Neuronal stem cell (in vitro differentiated cells): ENCODE data around the gene KLK7.
A peak's percentile ranks its signal among the peaks of the same experiment; 100 is the strongest.

Experiments used
- DNase-seq: peaks from one replicate; pipeline ENCODE4 v3.0.0-alpha.2; 2013; ENCODE audit warnings: low spot score
- H2AFZ ChIP-seq: one replicate; pipeline ENCODE4 v1.6.1; 2013; ENCODE audit warnings: mild to moderate bottlenecking, low read length, inconsistent platforms
- H2AK5ac ChIP-seq: 2 replicates; pipeline ENCODE4 v1.6.1; 2013; ENCODE audit warnings: low read depth, mild to moderate bottlenecking, inconsistent platforms, low read length, moderate library complexity, mixed read lengths
- H2BK120ac ChIP-seq: 2 replicates; pipeline ENCODE4 v1.6.1; 2013; ENCODE audit warnings: low read depth, mild to moderate bottlenecking, inconsistent platforms, low read length, moderate library complexity, mixed read lengths
- H2BK12ac ChIP-seq: one replicate; pipeline ENCODE4 v1.6.1; 2013; ENCODE audit warnings: low read length, inconsistent platforms
- H2BK15ac ChIP-seq: 2 replicates; pipeline ENCODE4 v1.6.1; 2013; ENCODE audit warnings: mild to moderate bottlenecking, low read length, inconsistent platforms, mixed read lengths
- H2BK5ac ChIP-seq: one replicate; pipeline ENCODE4 v1.6.1; 2013; ENCODE audit warnings: inconsistent platforms, mild to moderate bottlenecking, low read length, moderate library complexity
- H3K14ac ChIP-seq: one replicate; pipeline ENCODE4 v1.6.1; 2013; ENCODE audit warnings: low read length, inconsistent platforms
- H3K18ac ChIP-seq: 2 replicates; pipeline ENCODE4 v1.6.1; 2013; ENCODE audit warnings: low read length, inconsistent platforms
- H3K23ac ChIP-seq: 2 replicates; pipeline ENCODE4 v1.6.1; 2013; ENCODE audit warnings: low read depth, mild to moderate bottlenecking, mixed read lengths, low read length, inconsistent platforms; ENCODE audit not compliant: poor library complexity
- H3K27ac ChIP-seq: replicated peaks from 3 replicates; pipeline ENCODE4 v1.5.1; 2013; ENCODE audit warnings: low read length, inconsistent platforms
- H3K27me3 ChIP-seq, 3 experiments: 2 replicates each; pipeline ENCODE4 v1.6.1; 2013; ENCODE audit warnings: low read length in 3 of 3, mild to moderate bottlenecking in 2 of 3, inconsistent platforms in 1 of 3, low read depth in 1 of 3, mixed read lengths in 1 of 3, moderate library complexity in 1 of 3; ENCODE audit not compliant: control insufficient read depth in 3 of 3, insufficient read depth in 3 of 3
- H3K36me3 ChIP-seq, 2 donors: replicated peaks in 1 of 2; 2 replicates each; pipeline ENCODE4 v1.6.1; 2013; ENCODE audit warnings: low read length in 2 of 2; ENCODE audit not compliant: control insufficient read depth in 2 of 2, insufficient read depth in 2 of 2
- H3K4ac ChIP-seq: 2 replicates; pipeline ENCODE4 v1.6.1; 2013; ENCODE audit warnings: inconsistent platforms, mild to moderate bottlenecking, low read length, moderate library complexity
- H3K4me1 ChIP-seq, 2 donors: 1 replicate in 1 of 2; 2 replicates in 1 of 2; pipeline ENCODE4 v1.6.1; 2013; ENCODE audit warnings: low read length in 2 of 2, low read depth in 1 of 2; ENCODE audit not compliant: control insufficient read depth in 2 of 2, insufficient read depth in 1 of 2
- H3K4me2 ChIP-seq: one replicate; pipeline ENCODE4 v1.6.1; 2013; ENCODE audit warnings: mild to moderate bottlenecking, low read length, inconsistent platforms; ENCODE audit not compliant: insufficient read depth, poor library complexity, severe bottlenecking
- H3K4me3 ChIP-seq, 2 donors: 2 replicates each; pipeline ENCODE4 v1.5.1; 2013; ENCODE audit warnings: low read length in 2 of 2, mild to moderate bottlenecking in 2 of 2, inconsistent platforms in 1 of 2, moderate library complexity in 1 of 2
- H3K79me1 ChIP-seq: one replicate; pipeline ENCODE4 v1.6.1; 2013; ENCODE audit warnings: low read depth, mild to moderate bottlenecking, inconsistent platforms, low read length, moderate library complexity
- H3K9ac ChIP-seq: one replicate; pipeline ENCODE4 v1.6.1; 2013; ENCODE audit warnings: mild to moderate bottlenecking, low read depth, low read length, inconsistent platforms; ENCODE audit not compliant: poor library complexity
- H3K9me3 ChIP-seq, 2 donors: replicated peaks in 1 of 2; 2 replicates each; pipeline versions ENCODE3 to v1.6.1; 2013; ENCODE audit warnings: low read length in 2 of 2, mild to moderate bottlenecking in 2 of 2, inconsistent platforms in 1 of 2, low read depth in 1 of 2, mixed read lengths in 1 of 2, moderate library complexity in 1 of 2; ENCODE audit not compliant: control insufficient read depth in 2 of 2, insufficient read depth in 1 of 2
- H4K8ac ChIP-seq: one replicate; pipeline ENCODE4 v1.6.1; 2013; ENCODE audit warnings: low read depth, mild to moderate bottlenecking, inconsistent platforms, low read length, moderate library complexity
- H4K91ac ChIP-seq: one replicate; pipeline ENCODE4 v1.6.1; 2013; ENCODE audit warnings: low read length, low read depth, mild to moderate bottlenecking, inconsistent platforms; ENCODE audit not compliant: poor library complexity
- WGBS, 2 donors: extraction: QIAGEN DNeasy Blood & Tissue Kit; methylation state at CpG; one replicate each; pipeline ENCODE4 v1.1.7; 2013; ENCODE audit warnings: missing lambda C conversion rate in 2 of 2, mixed read lengths in 1 of 2; ENCODE audit not compliant: insufficient read length in 2 of 2, insufficient replicate concordance in 1 of 2; ENCODE audit errors: extremely low coverage in 2 of 2; 5-methylcytosine and 5-hydroxymethylcytosine counted together

Gene KLK7

DNA sequence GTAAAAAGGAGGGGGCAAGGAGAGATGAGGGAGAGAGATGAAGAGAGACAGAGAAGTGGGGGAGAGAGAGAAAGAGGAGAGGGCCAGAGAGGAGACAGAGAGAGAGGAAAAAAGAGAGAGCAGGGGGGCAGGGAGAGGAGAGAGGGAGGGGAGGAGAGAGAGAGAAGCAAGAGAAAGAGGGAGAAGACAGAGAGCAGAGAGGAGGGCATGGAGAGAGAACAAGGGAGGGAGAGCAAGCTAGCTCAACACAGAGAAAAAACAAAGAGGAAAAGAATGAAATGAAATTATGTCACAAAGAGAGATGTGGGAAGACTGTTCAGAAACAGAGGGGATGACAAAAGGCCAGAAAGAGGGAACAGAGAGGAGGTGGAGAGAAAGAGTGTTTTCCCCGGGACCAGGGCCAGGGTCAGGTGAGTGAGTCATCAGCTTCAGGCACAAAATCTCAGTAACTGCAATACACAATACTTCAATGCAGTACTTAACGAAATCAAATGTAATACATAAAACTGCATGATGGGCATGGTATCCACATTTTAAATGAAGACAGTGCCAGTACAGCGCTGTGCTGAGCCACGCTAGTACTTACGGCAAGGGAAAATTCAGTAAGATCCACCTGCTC lies 4.8 kb downstream of the KLK7 start:
- peaks cover 0 to 10% (median 4%) of the 10 kb centered on the region in 3 experiments for H3K27me3 ChIP-seq
- H3K79me1 ChIP-seq = no peaks in the 10 kb centered on the region
- no peak overlapping the region for H3K4ac ChIP-seq
- H3K4me3 ChIP-seq = no peak overlapping the region
- no peak overlapping the region for H3K9ac ChIP-seq
- H3K4me2 ChIP-seq = no peak overlapping the region
- no CpG with 5 or more reads among the region's 5 CpGs for WGBS, 2 donors
- no peak overlapping the region for H2AFZ ChIP-seq
- no peak overlapping the region for H2BK15ac ChIP-seq
- DNase-seq = no peak
- H3K4me1 ChIP-seq = peaks cover 0 to 12% of the 10 kb centered on the region in 2 donors
- no peak overlapping the region for H2AK5ac ChIP-seq
- no peak overlapping the region for H4K91ac ChIP-seq
- H3K36me3 ChIP-seq = no peaks in the 10 kb centered on the region
- no peak overlapping the region for H3K23ac ChIP-seq
- H2BK120ac ChIP-seq = no peak overlapping the region
- H2BK5ac ChIP-seq = no peak overlapping the region
- H4K8ac ChIP-seq = no peak overlapping the region
- no peak overlapping the region for H3K18ac ChIP-seq
- H3K9me3 ChIP-seq = no peaks in the 10 kb centered on the region
- no peak overlapping the region for H3K27ac ChIP-seq
- no peak overlapping the region for H3K14ac ChIP-seq
- H2BK12ac ChIP-seq = no peak overlapping the region

- Histone ChIP-seq H2BK15ac (no peak overlapping the region), H3K27me3 (peaks cover 0 to 7% (median 2%) of the 10 kb centered on the region in 3 experiments), H2BK12ac (no peak overlapping the region), H2AFZ (no peak overlapping the region), H3K9ac (no peak overlapping the region), H3K23ac (no peak overlapping the region), H2BK5ac (no peak overlapping the region), H3K9me3 (no peaks in the 10 kb centered on the region), H2BK120ac (no peak overlapping the region), H3K4me2 (no peak overlapping the region), H3K79me1 (no peaks in the 10 kb centered on the region), H3K4me1 (peaks cover 0 to 10% of the 10 kb centered on the region in 2 donors), H3K18ac (no peak overlapping the region), H4K91ac (no peak overlapping the region), H3K14ac (no peak overlapping the region), H4K8ac (no peak overlapping the region), H3K4me3 (no peak overlapping the region), H3K36me3 (no peaks in the 10 kb centered on the region), H3K27ac (no peak overlapping the region), H2AK5ac (no peak overlapping the region), H3K4ac (no peak overlapping the region)
- WGBS, 2 donors = no CpG with 5 or more reads among the region's 4 CpGs
- DNase-seq = no peak
These were observed 6.1 kb downstream of the KLK7 start for GRCh38 chr19:50977626-50978025.

DNA sequence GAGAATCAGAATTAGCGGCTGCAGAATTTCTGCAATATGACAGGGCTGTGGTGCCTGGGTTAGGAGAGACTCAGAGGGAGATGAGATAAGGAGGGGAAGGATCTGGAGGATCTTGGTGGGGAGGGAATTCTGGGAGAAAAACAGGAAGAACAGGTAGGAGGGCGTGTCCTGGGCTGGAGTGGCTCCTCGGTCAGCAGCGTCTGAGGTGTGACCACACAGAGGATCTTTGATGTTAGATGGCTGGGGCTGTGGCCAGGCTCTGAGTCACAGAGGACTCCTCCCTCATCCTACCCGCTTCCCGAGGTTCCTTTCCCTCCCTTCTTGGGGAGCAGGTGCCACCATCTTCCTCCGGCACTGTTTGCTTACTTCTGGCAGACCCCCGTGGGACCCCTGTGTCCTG lies 8.0 kb downstream of the KLK7 start:
- Histone ChIP-seq H3K4me2 (no peak overlapping the region), H2AK5ac (no peak overlapping the region), H3K27ac (no peak overlapping the region), H3K4me1 (peaks cover 0 to 9% of the 10 kb centered on the region in 2 donors), H4K8ac (no peak overlapping the region), H3K27me3 (peaks cover 0 to 4% (median 2%) of the 10 kb centered on the region in 3 experiments), H3K9me3 (no peaks in the 10 kb centered on the region), H4K91ac (no peak overlapping the region), H2BK12ac (no peak overlapping the region), H2AFZ (no peak overlapping the region), H3K9ac (no peak overlapping the region), H3K79me1 (no peaks in the 10 kb centered on the region), H3K14ac (no peak overlapping the region), H3K36me3 (no peaks in the 10 kb centered on the region), H2BK15ac (no peak overlapping the region), H3K18ac (peak overlapping the region; percentile 25), H2BK120ac (no peak overlapping the region), H3K23ac (no peak overlapping the region), H3K4me3 (no peak overlapping the region), H2BK5ac (no peak overlapping the region), H3K4ac (no peak overlapping the region)
- DNase-seq = no peak
- no CpG with 5 or more reads among the region's 8 CpGs for WGBS, 2 donors

- no CpG with 5 or more reads among the region's 9 CpGs for WGBS, 2 donors
- Histone ChIP-seq H3K18ac (no peak overlapping the region), H2AFZ (no peak overlapping the region), H3K9ac (no peak overlapping the region), H3K9me3 (no peaks in the 10 kb centered on the region), H3K4me2 (no peak overlapping the region), H2BK5ac (no peak overlapping the region), H3K4me1 (peaks cover 0 to 7% of the 10 kb centered on the region in 2 donors), H3K27me3 (peaks cover 0 to 4% (median 2%) of the 10 kb centered on the region in 3 experiments), H3K27ac (no peak overlapping the region), H2AK5ac (no peak overlapping the region), H3K4me3 (no peak overlapping the region), H3K36me3 (no peaks in the 10 kb centered on the region), H2BK120ac (no peak overlapping the region), H4K91ac (no peak overlapping the region), H2BK15ac (no peak overlapping the region), H3K23ac (no peak overlapping the region), H2BK12ac (no peak overlapping the region), H3K14ac (no peak overlapping the region), H3K4ac (no peak overlapping the region), H4K8ac (no peak overlapping the region), H3K79me1 (no peaks in the 10 kb centered on the region)
- no peak for DNase-seq
These were observed 8.8 kb downstream of the KLK7 start for GRCh38 chr19:50974702-50975556.
